Trophoblast cell (in vitro differentiated cells and primary cell): ENCODE results near the gene INAFM2.

Experiments
- DNase-seq, 2 donors: peaks; one replicate each; pipeline ENCODE4 v3.0.0-alpha.2; 2016
- H2AFZ ChIP-seq: 2 replicates; pipeline ENCODE4 v1.6.1; 2013; ENCODE audit warnings: low read length, moderate library complexity, mild to moderate bottlenecking; ENCODE audit not compliant: insufficient read depth, poor library complexity
- H2AK5ac ChIP-seq: 2 replicates; pipeline ENCODE4 v1.6.1; 2013; ENCODE audit warnings: mild to moderate bottlenecking, low read length
- H2BK120ac ChIP-seq: 2 replicates; pipeline ENCODE4 v1.6.1; 2013; ENCODE audit warnings: low read length, mild to moderate bottlenecking, moderate library complexity; ENCODE audit not compliant: insufficient read depth, poor library complexity
- H2BK12ac ChIP-seq: 2 replicates; pipeline ENCODE4 v1.6.1; 2013; ENCODE audit warnings: mild to moderate bottlenecking, low read length, moderate library complexity
- H2BK5ac ChIP-seq: 2 replicates; pipeline ENCODE4 v1.6.1; 2013; ENCODE audit warnings: low read length, low read depth, moderate library complexity, mild to moderate bottlenecking; ENCODE audit not compliant: poor library complexity
- H3K14ac ChIP-seq: 2 replicates; pipeline ENCODE4 v1.6.1; 2013; ENCODE audit warnings: mild to moderate bottlenecking, low read length
- H3K18ac ChIP-seq: 2 replicates; pipeline ENCODE4 v1.6.1; 2013; ENCODE audit warnings: mild to moderate bottlenecking, low read length
- H3K23ac ChIP-seq: 2 replicates; pipeline ENCODE4 v1.6.1; 2013; ENCODE audit warnings: low read length
- H3K27ac ChIP-seq: 2 replicates; pipeline ENCODE4 v1.5.1; 2013; ENCODE audit warnings: low read depth, mild to moderate bottlenecking, inconsistent platforms, low read length, moderate library complexity
- H3K27me3 ChIP-seq: 2 replicates; pipeline ENCODE4 v1.6.1; 2013; ENCODE audit warnings: inconsistent platforms, mild to moderate bottlenecking, low read length, moderate library complexity; ENCODE audit not compliant: insufficient read depth
- H3K36me3 ChIP-seq, 2 experiments: 1 replicate in 1 of 2; 2 replicates in 1 of 2; pipeline ENCODE4 v1.6.1; 2013; ENCODE audit warnings: low read length in 2 of 2, mild to moderate bottlenecking in 2 of 2, moderate library complexity in 1 of 2; ENCODE audit not compliant: insufficient read depth in 2 of 2, control insufficient read depth in 1 of 2
- H3K4ac ChIP-seq: 2 replicates; pipeline ENCODE4 v1.6.1; 2013; ENCODE audit warnings: low read depth, mild to moderate bottlenecking, low read length, moderate library complexity
- H3K4me1 ChIP-seq, 2 experiments: 1 replicate in 1 of 2; 2 replicates in 1 of 2; pipeline ENCODE4 v1.6.1; 2013; ENCODE audit warnings: low read length in 2 of 2, mild to moderate bottlenecking in 2 of 2, moderate library complexity in 1 of 2; ENCODE audit not compliant: insufficient read depth in 2 of 2, control insufficient read depth in 1 of 2
- H3K4me2 ChIP-seq: 2 replicates; pipeline ENCODE4 v1.6.1; 2013; ENCODE audit warnings: inconsistent platforms, mild to moderate bottlenecking, low read length, moderate library complexity
- H3K4me3 ChIP-seq: 2 replicates; pipeline ENCODE4 v1.5.1; 2013; ENCODE audit warnings: mild to moderate bottlenecking, low read depth, low read length, inconsistent platforms
- H3K79me1 ChIP-seq: one replicate; pipeline ENCODE4 v1.6.1; 2013; ENCODE audit warnings: low read length
- H3K79me2 ChIP-seq: 2 replicates; pipeline ENCODE4 v1.6.1; 2013; ENCODE audit warnings: low read length, mild to moderate bottlenecking; ENCODE audit not compliant: control insufficient read depth, insufficient read depth, poor library complexity
- H3K9ac ChIP-seq: 2 replicates; pipeline ENCODE4 v1.6.1; 2013; ENCODE audit warnings: mild to moderate bottlenecking, low read length
- H3K9me3 ChIP-seq: 2 replicates; pipeline ENCODE4 v1.6.1; 2013; ENCODE audit warnings: low read depth, mild to moderate bottlenecking, control low read depth, inconsistent platforms, low read length; ENCODE audit not compliant: insufficient read depth
- H4K12ac ChIP-seq: 2 replicates; pipeline ENCODE4 v1.6.1; 2013; ENCODE audit warnings: low read depth, mild to moderate bottlenecking, low read length, moderate library complexity
- H4K8ac ChIP-seq: 2 replicates; pipeline ENCODE4 v1.6.1; 2013; ENCODE audit warnings: low read depth, mild to moderate bottlenecking, low read length, moderate library complexity
- H4K91ac ChIP-seq: one replicate; pipeline ENCODE4 v1.6.1; 2013; ENCODE audit warnings: low read depth, mild to moderate bottlenecking, low read length, moderate library complexity
- WGBS: extraction: QIAGEN DNeasy Blood & Tissue Kit; methylation state at CpG from one replicate; pipeline ENCODE4 v1.1.7; 2013; ENCODE audit warnings: missing lambda C conversion rate; ENCODE audit not compliant: insufficient read length, insufficient coverage; ENCODE audit errors: extremely low coverage; 5-methylcytosine and 5-hydroxymethylcytosine counted together

INAFM2 gene

DNA sequence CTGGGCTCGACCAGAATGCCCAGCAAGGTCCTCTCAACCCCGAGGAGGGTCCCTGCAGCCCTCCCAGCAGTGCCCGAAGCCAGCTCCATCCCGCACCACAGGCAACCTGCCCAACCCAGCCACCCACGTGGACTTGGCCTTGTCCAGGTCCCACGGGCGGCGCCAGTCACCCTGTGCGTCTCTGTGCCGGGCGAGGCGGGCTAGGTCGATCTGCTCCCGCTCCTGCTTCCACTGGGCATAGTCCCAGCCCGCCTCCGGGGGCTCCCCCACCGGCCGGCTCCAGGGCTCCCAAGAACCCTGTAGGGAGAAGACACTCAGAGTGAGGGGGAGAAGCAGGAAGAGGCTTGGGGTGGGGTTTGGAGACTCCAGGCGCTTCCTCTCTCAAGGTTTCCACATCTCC lies 14.1 kb downstream of the INAFM2 start:
- peaks cover 3% of the 10 kb centered on the region for H3K79me2 ChIP-seq
- H3K36me3 ChIP-seq = no peaks in the 10 kb centered on the region
- H4K91ac ChIP-seq = peak overlapping the region; percentile 16
- H4K12ac ChIP-seq = no peak overlapping the region
- no peaks in the 10 kb centered on the region for H3K27me3 ChIP-seq
- no peak overlapping the region for H2BK5ac ChIP-seq
- H3K4me2 ChIP-seq = no peak overlapping the region
- H3K9ac ChIP-seq = no peak overlapping the region
- peak overlapping the region; percentile 69 for H2AK5ac ChIP-seq
- H3K18ac ChIP-seq = no peak overlapping the region
- DNase-seq = no peak
- H3K14ac ChIP-seq = peak overlapping the region; percentile 23
- H3K9me3 ChIP-seq = no peaks in the 10 kb centered on the region
- peak overlapping the region; percentile 3 for H3K4ac ChIP-seq
- no peak overlapping the region for H2AFZ ChIP-seq
- peak overlapping the region; percentile 5 for H4K8ac ChIP-seq
- peak overlapping the region; percentile 27 for H2BK12ac ChIP-seq
- H2BK120ac ChIP-seq = peak overlapping the region; percentile 1
- H3K4me3 ChIP-seq = peak overlapping the region; percentile 14
- H3K79me1 ChIP-seq = peaks cover 23% of the 10 kb centered on the region
- no CpG with 5 or more reads among the region's 19 CpGs for WGBS
- H3K27ac ChIP-seq = no peak overlapping the region
- H3K23ac ChIP-seq = no peak overlapping the region
- H3K4me1 ChIP-seq = peaks cover 32 to 33% of the 10 kb centered on the region in 2 experiments

DNA sequence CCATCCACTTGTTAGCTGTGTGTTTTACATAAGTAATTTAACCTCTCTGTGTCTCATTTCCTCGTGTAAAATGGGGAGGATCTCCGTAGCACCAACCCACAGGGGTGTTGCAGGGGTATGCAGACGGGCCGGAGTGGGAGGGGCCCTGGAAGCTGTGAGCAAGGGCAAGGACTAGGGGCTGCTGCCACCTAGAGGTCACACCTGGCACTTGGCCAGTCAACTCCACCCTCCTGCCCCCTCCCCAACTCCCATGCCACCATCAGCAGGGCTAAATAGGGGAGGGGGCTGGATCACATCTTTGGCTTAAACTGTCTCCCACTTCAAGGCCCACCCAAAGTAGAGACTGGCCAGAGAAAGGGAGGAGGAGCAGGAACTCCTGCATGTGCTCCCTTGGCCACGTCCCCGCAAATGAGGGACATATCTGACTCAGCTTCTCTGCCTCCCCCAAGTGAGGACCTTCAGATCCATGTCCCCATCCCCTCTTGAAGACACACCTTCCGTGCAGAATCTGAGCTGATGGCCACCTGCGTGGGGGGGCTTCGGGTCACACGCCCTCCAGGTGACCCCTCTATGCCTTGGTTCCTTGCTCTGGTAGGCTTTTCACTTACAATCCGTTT lies 14.7 kb downstream of the INAFM2 start:
- H3K4me1 ChIP-seq = peaks cover 32 to 33% of the 10 kb centered on the region in 2 experiments
- no peak overlapping the region for H3K9ac ChIP-seq
- no peak overlapping the region for H2BK5ac ChIP-seq
- H3K79me2 ChIP-seq = peaks cover 3% of the 10 kb centered on the region
- H3K23ac ChIP-seq = no peak overlapping the region
- no peaks in the 10 kb centered on the region for H3K9me3 ChIP-seq
- H2AFZ ChIP-seq = no peak overlapping the region
- no peak overlapping the region for H2BK12ac ChIP-seq
- H3K4ac ChIP-seq = no peak overlapping the region
- H3K18ac ChIP-seq = no peak overlapping the region
- no peak overlapping the region for H2AK5ac ChIP-seq
- DNase-seq = peak; percentile 38 to 66
- no peak overlapping the region for H3K27ac ChIP-seq
- H3K79me1 ChIP-seq = peaks cover 23% of the 10 kb centered on the region
- H4K8ac ChIP-seq = no peak overlapping the region
- H4K91ac ChIP-seq = no peak overlapping the region
- H3K4me2 ChIP-seq = no peak overlapping the region
- no peak overlapping the region for H2BK120ac ChIP-seq
- no peak overlapping the region for H4K12ac ChIP-seq
- H3K27me3 ChIP-seq = no peaks in the 10 kb centered on the region
- no CpG with 5 or more reads among the region's 11 CpGs for WGBS
- H3K4me3 ChIP-seq = no peak overlapping the region
- H3K36me3 ChIP-seq = no peaks in the 10 kb centered on the region
- no peak overlapping the region for H3K14ac ChIP-seq

GRCh38 chr15:40338921-40339620 lies 15.6 kb downstream of the INAFM2 start:
- no peak overlapping the region for H3K18ac ChIP-seq
- H3K27me3 ChIP-seq = no peaks in the 10 kb centered on the region
- no peak overlapping the region for H3K27ac ChIP-seq
- DNase-seq = peak; percentile 90 to 92
- no peak overlapping the region for H3K4me3 ChIP-seq
- no peaks in the 10 kb centered on the region for H3K9me3 ChIP-seq
- no peak overlapping the region for H2BK5ac ChIP-seq
- no peak overlapping the region for H4K12ac ChIP-seq
- peaks cover 18% of the 10 kb centered on the region for H3K79me1 ChIP-seq
- H3K4ac ChIP-seq = no peak overlapping the region
- H4K8ac ChIP-seq = no peak overlapping the region
- H4K91ac ChIP-seq = no peak overlapping the region
- H3K9ac ChIP-seq = no peak overlapping the region
- no peak overlapping the region for H3K23ac ChIP-seq
- WGBS = no CpG with 5 or more reads among the region's 11 CpGs
- peak overlapping the region; percentile 16 for H3K14ac ChIP-seq
- H3K4me1 ChIP-seq = peaks cover 25 to 27% of the 10 kb centered on the region in 2 experiments
- no peak overlapping the region for H3K4me2 ChIP-seq
- H3K36me3 ChIP-seq = no peaks in the 10 kb centered on the region
- H2AFZ ChIP-seq = no peak overlapping the region
- no peaks in the 10 kb centered on the region for H3K79me2 ChIP-seq
- H2BK12ac ChIP-seq = no peak overlapping the region
- no peak overlapping the region for H2BK120ac ChIP-seq
- H2AK5ac ChIP-seq = peak overlapping the region; percentile 48

- Histone ChIP-seq H3K36me3 (no peaks in the 10 kb centered on the region), H3K18ac (no peak overlapping the region), H4K12ac (no peak overlapping the region), H3K4me1 (peaks cover 20 to 22% of the 10 kb centered on the region in 2 experiments), H2BK5ac (no peak overlapping the region), H3K79me1 (peaks cover 14% of the 10 kb centered on the region), H3K9ac (no peak overlapping the region), H3K27ac (no peak overlapping the region), H3K4me3 (no peak overlapping the region), H4K91ac (no peak overlapping the region), H4K8ac (no peak overlapping the region), H2AK5ac (peak overlapping the region; percentile 48), H3K79me2 (no peaks in the 10 kb centered on the region), H2BK12ac (peak overlapping the region; percentile 19), H2BK120ac (no peak overlapping the region), H3K9me3 (no peaks in the 10 kb centered on the region), H3K27me3 (no peaks in the 10 kb centered on the region), H2AFZ (no peak overlapping the region), H3K4ac (no peak overlapping the region), H3K4me2 (no peak overlapping the region), H3K14ac (peak overlapping the region; percentile 16), H3K23ac (no peak overlapping the region)
- DNase-seq = no peak
- no CpG with 5 or more reads among the region's 7 CpGs for WGBS
Observed at GRCh38 chr15:40339621-40339945, 16.1 kb downstream of the INAFM2 start.
